HG02852 (cell line): ENCODE data around the gene PRAC2.

ENCODE experiments used
- ATAC-seq: cut with Tn5 transposase; IDR thresholded peaks from one replicate; pipeline ENCODE4 v1.9.1; 2021; ENCODE audit warnings: mild to moderate bottlenecking, moderate library complexity; ENCODE audit not compliant: unreplicated experiment

Gene PRAC2

GRCh38 chr17:48732688-48733629, 10.0 kb downstream of the PRAC2 start:
- no peak for ATAC-seq

GRCh38 chr17:48733632-48734328, 10.8 kb downstream of the PRAC2 start:
- ATAC-seq, result no peak

- no peak for ATAC-seq
Measured at GRCh38 chr17:48734333-48735061, 11.5 kb downstream of the PRAC2 start.

- no peak for ATAC-seq
Measured at GRCh38 chr17:48735062-48735351, 12.0 kb downstream of the PRAC2 start.

GRCh38 chr17:48737330-48738043, 14.5 kb downstream of the PRAC2 start:
- ATAC-seq, result no peak

GRCh38 chr17:48738424-48738802, 15.4 kb downstream of the PRAC2 start:
- ATAC-seq, result no peak

GRCh38 chr17:48738803-48739526, 16.0 kb downstream of the PRAC2 start:
- ATAC-seq, result no peak

- no peak for ATAC-seq
Measured at GRCh38 chr17:48740537-48740936, 17.6 kb downstream of the PRAC2 start.

- no peak for ATAC-seq
Measured at GRCh38 chr17:48745381-48746275, 22.6 kb downstream of the PRAC2 start.

- ATAC-seq, result no peak
Measured at GRCh38 chr17:48746916-48747444, 24.0 kb downstream of the PRAC2 start.

GRCh38 chr17:48747445-48748363, 24.7 kb downstream of the PRAC2 start:
- ATAC-seq, result no peak

GRCh38 chr17:48748718-48749566, 26.0 kb downstream of the PRAC2 start:
- no peak for ATAC-seq

- no peak for ATAC-seq
Measured at GRCh38 chr17:48749621-48750553, 26.9 kb downstream of the PRAC2 start.

- ATAC-seq, result no peak
Measured at GRCh38 chr17:48751172-48751571, 28.2 kb downstream of the PRAC2 start.

GRCh38 chr17:48751733-48752398, 28.9 kb downstream of the PRAC2 start:
- no peak for ATAC-seq
